ENCODE data around the gene IL27RA. TPM values are rescaled to one million over a fixed set of nuclear protein-coding genes. Genes with fewer than 3 reads are reported as not detected.

The IL27RA gene
- total RNA-seq, 1 donor from 2014 or later = 1.5 TPM

DNA sequence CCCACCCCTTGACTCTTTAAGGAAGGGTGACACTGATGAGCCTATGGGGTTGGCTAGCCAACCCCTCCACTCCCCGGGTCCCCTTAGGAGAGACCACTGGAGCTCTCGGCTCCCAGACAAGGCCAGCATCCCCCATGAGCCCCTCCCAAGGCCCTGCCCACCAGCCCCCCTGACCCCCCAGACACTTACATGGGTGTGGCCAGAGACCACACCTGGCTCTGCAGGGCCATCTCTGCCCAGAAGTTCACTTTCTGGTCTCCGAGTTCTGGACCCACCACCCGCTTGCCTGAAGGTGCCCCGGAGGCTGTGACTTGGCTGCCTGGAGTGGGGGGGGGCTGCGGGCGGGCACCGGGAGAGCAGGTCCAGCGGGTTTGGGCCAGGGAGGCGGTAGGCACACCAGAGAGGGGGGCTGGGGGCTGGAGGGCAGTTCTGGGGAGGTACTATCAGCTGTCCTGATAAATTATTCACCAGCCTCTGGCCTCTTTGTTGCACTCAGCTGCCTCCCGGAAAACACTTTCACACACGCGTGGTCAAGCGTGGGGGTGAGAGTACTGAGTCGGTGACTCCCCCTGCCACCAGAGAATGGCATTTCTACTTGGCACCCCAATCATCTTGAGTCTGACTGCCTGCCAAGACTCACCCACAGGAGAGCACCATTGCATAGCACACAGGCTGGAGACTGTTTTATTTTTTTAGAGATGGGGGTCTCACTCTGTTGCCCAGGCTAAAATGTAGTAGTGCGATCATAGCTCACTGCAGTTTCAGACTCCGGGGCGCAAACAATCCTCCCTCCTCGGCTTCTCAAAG, 30.4 kb downstream of the IL27RA start, which contains the start of gene PALM3:
PALM3 (minus strand) TSS at position 326 of the 807 bp plus-strand sequence; CDS start at position 230, 96 bp downstream.
- no peak for DNase-seq (ENCODE audit: extremely low spot score in 2 of 2)
- H3K4me1 ChIP-seq = peaks cover 12% of the 10 kb centered on the region
- no peaks in the 10 kb centered on the region for H3K36me3 ChIP-seq
- H3K27ac ChIP-seq = no peak within 1 kb of the TSS
- intact Hi-C loops (cut with DNase I) = no loop called here
- H3K27me3 ChIP-seq = no peaks in the 10 kb centered on the region
- TF ChIP-seq POLR2AphosphoS5 (IDR thresholded peaks at IDR 0.05; ENCODE audit: insufficient read depth in 1 of 2, low read depth in 1 of 2) (no peak), POLR2A (IDR thresholded peaks at IDR 0.05) (no peak)
- TF ChIP-seq, protein P1, sequence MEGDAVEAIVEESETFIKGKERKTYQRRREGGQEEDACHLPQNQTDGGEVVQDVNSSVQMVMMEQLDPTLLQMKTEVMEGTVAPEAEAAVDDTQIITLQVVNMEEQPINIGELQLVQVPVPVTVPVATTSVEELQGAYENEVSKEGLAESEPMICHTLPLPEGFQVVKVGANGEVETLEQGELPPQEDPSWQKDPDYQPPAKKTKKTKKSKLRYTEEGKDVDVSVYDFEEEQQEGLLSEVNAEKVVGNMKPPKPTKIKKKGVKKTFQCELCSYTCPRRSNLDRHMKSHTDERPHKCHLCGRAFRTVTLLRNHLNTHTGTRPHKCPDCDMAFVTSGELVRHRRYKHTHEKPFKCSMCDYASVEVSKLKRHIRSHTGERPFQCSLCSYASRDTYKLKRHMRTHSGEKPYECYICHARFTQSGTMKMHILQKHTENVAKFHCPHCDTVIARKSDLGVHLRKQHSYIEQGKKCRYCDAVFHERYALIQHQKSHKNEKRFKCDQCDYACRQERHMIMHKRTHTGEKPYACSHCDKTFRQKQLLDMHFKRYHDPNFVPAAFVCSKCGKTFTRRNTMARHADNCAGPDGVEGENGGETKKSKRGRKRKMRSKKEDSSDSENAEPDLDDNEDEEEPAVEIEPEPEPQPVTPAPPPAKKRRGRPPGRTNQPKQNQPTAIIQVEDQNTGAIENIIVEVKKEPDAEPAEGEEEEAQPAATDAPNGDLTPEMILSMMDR (IDR thresholded peaks at IDR 0.05) = no peak
- no peaks in the 10 kb centered on the region for H3K9me3 ChIP-seq
- no peak within 1 kb of the TSS for H3K4me3 ChIP-seq

DNA sequence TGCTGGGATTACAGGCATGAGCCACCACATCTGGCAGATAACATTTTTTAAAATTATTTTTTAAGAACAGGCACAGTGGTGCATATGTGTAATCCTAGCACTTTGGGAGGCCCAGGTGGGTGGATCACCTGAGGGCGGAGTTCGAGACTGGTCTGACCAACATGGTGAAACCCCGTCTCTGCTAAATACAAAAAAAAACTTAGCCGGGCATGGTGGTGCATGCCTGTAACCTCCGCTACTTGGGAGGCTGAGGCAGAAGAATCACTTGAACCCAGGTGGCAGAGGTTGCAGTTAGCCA, 30.9 kb downstream of the IL27RA start:
- no peak overlapping the region for H3K27ac ChIP-seq
- H3K9me3 ChIP-seq = no peaks in the 10 kb centered on the region
- no peaks in the 10 kb centered on the region for H3K36me3 ChIP-seq
- H3K27me3 ChIP-seq = no peaks in the 10 kb centered on the region
- DNase-seq (ENCODE audit: extremely low spot score in 2 of 2) = no peak
- no peak overlapping the region for H3K4me3 ChIP-seq
- H3K4me1 ChIP-seq = peaks cover 12% of the 10 kb centered on the region
- TF ChIP-seq POLR2AphosphoS5 (IDR thresholded peaks at IDR 0.05; ENCODE audit: insufficient read depth in 1 of 2, low read depth in 1 of 2) (no peak), POLR2A (IDR thresholded peaks at IDR 0.05) (no peak)
- TF ChIP-seq, protein P1 (IDR thresholded peaks at IDR 0.05) = no peak
- intact Hi-C loops (cut with DNase I) = no loop called here

DNA sequence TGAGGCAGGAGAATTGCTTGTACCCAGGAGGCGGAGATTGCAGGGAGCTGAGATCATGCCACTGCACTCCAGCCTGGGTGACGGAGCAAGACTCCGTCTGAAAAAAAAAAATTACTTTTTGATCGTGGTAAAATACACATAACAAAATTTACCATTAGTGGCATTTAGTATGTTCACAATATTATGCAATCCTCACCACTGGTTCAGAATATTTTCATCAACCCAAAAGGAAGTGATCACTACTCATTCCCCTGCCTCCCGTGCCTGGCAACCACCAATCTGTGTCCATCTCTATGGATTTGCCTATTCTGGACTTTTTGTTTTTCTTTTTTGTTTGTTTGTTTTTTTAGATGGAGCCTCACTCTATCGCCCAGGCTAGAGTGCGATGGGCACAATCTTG, 31.5 kb downstream of the IL27RA start:
- no peak overlapping the region for H3K4me3 ChIP-seq
- H3K27ac ChIP-seq = no peak overlapping the region
- intact Hi-C loops (cut with DNase I) = no loop called here
- H3K9me3 ChIP-seq = no peaks in the 10 kb centered on the region
- H3K4me1 ChIP-seq = peaks cover 7% of the 10 kb centered on the region
- H3K36me3 ChIP-seq = no peaks in the 10 kb centered on the region
- H3K27me3 ChIP-seq = no peaks in the 10 kb centered on the region
- DNase-seq (ENCODE audit: extremely low spot score in 2 of 2) = no peak
- no peak for TF ChIP-seq POLR2AphosphoS5 (IDR thresholded peaks at IDR 0.05; ENCODE audit: insufficient read depth in 1 of 2, low read depth in 1 of 2)
- TF ChIP-seq POLR2A (IDR thresholded peaks at IDR 0.05) = no peak
- TF ChIP-seq, protein P1 (IDR thresholded peaks at IDR 0.05) = no peak

DNA sequence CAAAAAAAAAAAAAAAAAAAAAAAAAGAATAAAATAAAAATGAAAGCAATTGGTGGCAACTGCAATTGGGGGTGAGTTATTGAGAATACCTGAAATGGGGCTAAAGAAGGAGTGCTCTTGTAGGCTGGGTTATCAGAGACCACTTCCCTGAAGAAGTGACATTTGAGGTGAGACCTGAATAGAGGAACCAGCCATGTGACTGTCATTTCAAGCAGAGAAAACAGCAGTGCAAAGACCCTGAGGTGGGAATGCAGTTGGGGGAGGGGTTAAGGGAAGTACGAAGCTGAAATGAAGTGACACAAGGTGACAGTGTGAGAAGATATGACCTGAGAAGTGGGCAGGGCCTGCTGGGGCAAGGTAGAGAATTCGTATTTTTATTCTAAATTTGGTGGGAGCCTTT, 34.6 kb downstream of the IL27RA start:
- Histone ChIP-seq H3K36me3 (no peaks in the 10 kb centered on the region), H3K27ac (no peak overlapping the region), H3K4me1 (no peaks in the 10 kb centered on the region), H3K27me3 (no peaks in the 10 kb centered on the region), H3K4me3 (no peak overlapping the region), H3K9me3 (no peaks in the 10 kb centered on the region)
- DNase-seq (ENCODE audit: extremely low spot score in 2 of 2) = no peak
- no peak for TF ChIP-seq POLR2A (IDR thresholded peaks at IDR 0.05)
- TF ChIP-seq POLR2AphosphoS5 (IDR thresholded peaks at IDR 0.05; ENCODE audit: insufficient read depth in 1 of 2, low read depth in 1 of 2) = no peak
- TF ChIP-seq, protein P1 (IDR thresholded peaks at IDR 0.05) = no peak
- intact Hi-C loops (cut with DNase I) = no loop called here

Data from vagina (tissue), 2 donors.